ENCODE measurements around the gene TUBA8. TPM values are rescaled to one million over a fixed set of nuclear protein-coding genes. Genes with fewer than 3 reads are reported as not detected.

The TUBA8 gene
- total and polyA plus RNA-seq, 2 donors from 2014 or later = 1.1 to 5.9 TPM

DNA sequence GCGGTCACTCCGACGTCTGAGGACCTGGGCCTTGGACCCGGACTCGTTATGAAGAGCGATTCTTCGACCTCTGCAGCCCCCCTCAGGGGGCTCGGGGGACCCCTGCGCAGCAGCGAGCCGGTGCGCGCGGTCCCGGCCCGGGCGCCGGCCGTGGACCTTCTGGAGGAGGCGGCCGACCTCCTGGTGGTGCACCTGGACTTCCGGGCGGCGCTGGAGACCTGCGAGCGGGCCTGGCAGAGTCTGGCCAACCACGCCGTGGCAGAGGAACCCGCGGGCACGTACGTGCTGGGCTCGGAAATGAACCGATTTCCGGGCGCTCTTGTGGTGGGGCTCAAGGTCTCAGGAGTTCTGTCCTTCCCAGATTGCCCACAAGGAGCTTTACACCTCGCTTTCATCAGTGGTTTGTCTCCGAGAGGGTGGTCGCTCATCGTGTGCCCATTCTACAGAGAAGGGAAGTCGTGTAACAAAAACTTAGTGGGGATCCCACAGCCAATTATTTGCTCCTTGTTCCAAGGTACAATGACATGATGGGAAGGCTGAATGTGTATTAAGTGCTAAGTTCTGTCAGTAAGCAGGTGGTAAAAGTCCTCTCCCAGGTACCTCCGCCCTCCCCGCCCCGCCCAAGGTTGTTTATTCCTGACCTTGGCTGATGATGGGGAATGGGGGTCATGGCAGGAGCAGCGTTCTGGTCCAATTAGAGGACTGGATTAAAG is 32.1 kb upstream of the TUBA8 start:
- H3K4me1 ChIP-seq (ENCODE audit: control insufficient read depth in 2 of 3, insufficient read depth in 2 of 3, low read depth in 1 of 3, low read length in 3 of 3) = peaks cover 0 to 13% (median 10%) of the 10 kb centered on the region in 3 donors
- H3K27me3 ChIP-seq (ENCODE audit: control insufficient read depth, insufficient read depth, low read length) = no peaks in the 10 kb centered on the region
- peak overlapping the region; percentile 52 to 95 (median 76) for H3K9ac ChIP-seq (ENCODE audit: low read length in 3 of 3)
- FAIRE-seq = no peak
- DNase-seq = peak; percentile 20 to 82 (median 41)
- peaks cover 5 to 28% (median 20%) of the 10 kb centered on the region in 3 donors for H3K36me3 ChIP-seq (ENCODE audit: control insufficient read depth in 2 of 3, insufficient read depth in 3 of 3, low read length in 3 of 3)
- TF ChIP-seq, protein P1, sequence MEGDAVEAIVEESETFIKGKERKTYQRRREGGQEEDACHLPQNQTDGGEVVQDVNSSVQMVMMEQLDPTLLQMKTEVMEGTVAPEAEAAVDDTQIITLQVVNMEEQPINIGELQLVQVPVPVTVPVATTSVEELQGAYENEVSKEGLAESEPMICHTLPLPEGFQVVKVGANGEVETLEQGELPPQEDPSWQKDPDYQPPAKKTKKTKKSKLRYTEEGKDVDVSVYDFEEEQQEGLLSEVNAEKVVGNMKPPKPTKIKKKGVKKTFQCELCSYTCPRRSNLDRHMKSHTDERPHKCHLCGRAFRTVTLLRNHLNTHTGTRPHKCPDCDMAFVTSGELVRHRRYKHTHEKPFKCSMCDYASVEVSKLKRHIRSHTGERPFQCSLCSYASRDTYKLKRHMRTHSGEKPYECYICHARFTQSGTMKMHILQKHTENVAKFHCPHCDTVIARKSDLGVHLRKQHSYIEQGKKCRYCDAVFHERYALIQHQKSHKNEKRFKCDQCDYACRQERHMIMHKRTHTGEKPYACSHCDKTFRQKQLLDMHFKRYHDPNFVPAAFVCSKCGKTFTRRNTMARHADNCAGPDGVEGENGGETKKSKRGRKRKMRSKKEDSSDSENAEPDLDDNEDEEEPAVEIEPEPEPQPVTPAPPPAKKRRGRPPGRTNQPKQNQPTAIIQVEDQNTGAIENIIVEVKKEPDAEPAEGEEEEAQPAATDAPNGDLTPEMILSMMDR (IDR thresholded peaks at IDR 0.05; ENCODE audit: borderline replicate concordance, extremely low read depth, insufficient read depth) = no peak
- intact Hi-C loops (cut with DNase I) = loop anchor here (10.0 kb wide), 2 partner anchors 174 to 254 kb away; no protein-coding TSS in a partner anchor
- no peaks in the 10 kb centered on the region for H3K9me3 ChIP-seq (ENCODE audit: control insufficient read depth in 2 of 3, insufficient read depth in 1 of 3, low read length in 3 of 3)
- H3K4me3 ChIP-seq (ENCODE audit: low read length in 3 of 3) = peak overlapping the region; percentile 88 to 100 (median 95)
- peak overlapping the region; percentile 58 to 79 for H3K27ac ChIP-seq (ENCODE audit: low read depth in 2 of 2, low read length in 2 of 2)

DNA sequence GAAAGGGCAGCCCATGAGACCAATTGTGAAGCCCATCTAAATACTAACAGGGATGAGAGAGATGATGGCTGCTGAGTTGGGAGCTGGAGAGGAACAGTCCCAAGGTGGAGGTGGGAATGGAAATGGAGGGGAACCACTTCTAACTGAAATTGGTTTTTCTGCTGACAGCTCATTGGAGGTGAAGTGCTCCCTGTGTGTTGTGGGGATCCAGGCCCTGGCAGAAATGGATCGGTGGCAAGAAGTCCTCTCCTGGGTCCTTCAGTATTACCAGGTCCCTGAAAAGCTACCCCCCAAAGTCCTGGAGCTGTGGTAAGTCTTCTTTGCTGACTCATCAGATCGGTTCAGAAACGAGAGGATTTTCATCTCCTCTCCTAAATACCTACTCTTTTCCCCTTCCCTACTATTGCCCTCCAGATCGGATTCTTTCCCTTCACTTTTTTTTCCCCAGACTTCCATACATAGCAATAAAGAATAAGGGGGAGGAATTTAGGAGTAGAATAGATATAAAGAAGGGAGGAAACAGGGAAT is 30.8 kb upstream of the TUBA8 start:
- Histone ChIP-seq H3K36me3 (ENCODE audit: control insufficient read depth in 2 of 3, insufficient read depth in 3 of 3, low read length in 3 of 3) (peaks cover 5 to 32% (median 25%) of the 10 kb centered on the region in 3 donors), H3K27ac (ENCODE audit: low read depth in 2 of 2, low read length in 2 of 2) (no peak overlapping the region), H3K9me3 (ENCODE audit: control insufficient read depth in 2 of 3, insufficient read depth in 1 of 3, low read length in 3 of 3) (no peaks in the 10 kb centered on the region), H3K4me3 (ENCODE audit: low read length in 3 of 3) (peak overlapping the region in 1 of 3 donors; percentile 23), H3K4me1 (ENCODE audit: control insufficient read depth in 2 of 3, insufficient read depth in 2 of 3, low read depth in 1 of 3, low read length in 3 of 3) (peaks cover 0 to 13% (median 10%) of the 10 kb centered on the region in 3 donors), H3K27me3 (ENCODE audit: control insufficient read depth, insufficient read depth, low read length) (no peaks in the 10 kb centered on the region), H3K9ac (ENCODE audit: low read length in 3 of 3) (no peak overlapping the region)
- FAIRE-seq = no peak
- TF ChIP-seq, protein P1 (IDR thresholded peaks at IDR 0.05; ENCODE audit: borderline replicate concordance, extremely low read depth, insufficient read depth) = no peak
- intact Hi-C loops (cut with DNase I) = loop anchor here (10.0 kb wide), 2 partner anchors 175 to 255 kb away; no protein-coding TSS in a partner anchor
- no peak for DNase-seq

DNA sequence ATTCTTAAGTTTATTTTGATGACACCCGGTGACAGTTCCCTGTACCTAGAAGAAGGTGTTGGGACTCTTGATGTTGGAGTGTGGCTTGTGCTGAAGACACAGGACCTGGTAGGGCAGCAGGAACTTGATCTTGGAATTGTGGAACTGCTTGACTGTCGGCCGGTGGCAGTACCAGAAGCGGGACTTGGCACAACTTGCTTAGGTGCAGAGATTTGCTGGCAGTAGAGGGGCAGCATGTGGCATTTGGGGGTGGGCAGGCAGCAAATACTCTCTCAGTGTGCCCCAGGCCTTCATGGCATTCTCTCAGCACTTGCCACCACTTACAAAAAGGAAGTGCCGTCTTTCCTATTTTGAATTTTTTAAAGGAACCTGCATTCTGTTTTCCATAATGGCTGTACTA is 29.2 kb upstream of the TUBA8 start:
- Histone ChIP-seq H3K9me3 (ENCODE audit: control insufficient read depth in 2 of 3, insufficient read depth in 1 of 3, low read length in 3 of 3) (no peaks in the 10 kb centered on the region), H3K9ac (ENCODE audit: low read length in 3 of 3) (no peak overlapping the region), H3K27me3 (ENCODE audit: control insufficient read depth, insufficient read depth, low read length) (no peaks in the 10 kb centered on the region), H3K36me3 (ENCODE audit: control insufficient read depth in 2 of 3, insufficient read depth in 3 of 3, low read length in 3 of 3) (peaks cover 5 to 35% (median 28%) of the 10 kb centered on the region in 3 donors), H3K27ac (ENCODE audit: low read depth in 2 of 2, low read length in 2 of 2) (no peak overlapping the region), H3K4me3 (ENCODE audit: low read length in 3 of 3) (no peak overlapping the region), H3K4me1 (ENCODE audit: control insufficient read depth in 2 of 3, insufficient read depth in 2 of 3, low read depth in 1 of 3, low read length in 3 of 3) (peaks cover 0 to 13% (median 7%) of the 10 kb centered on the region in 3 donors)
- intact Hi-C loops (cut with DNase I) = no loop called here
- no peak for DNase-seq
- TF ChIP-seq, protein P1 (IDR thresholded peaks at IDR 0.05; ENCODE audit: borderline replicate concordance, extremely low read depth, insufficient read depth) = no peak
- no peak for FAIRE-seq

All from kidney (tissue), 14 donors.